Thyroid gland (tissue), 4 donors: ENCODE data around the gene LIMS4. TPM values are rescaled to one million over a fixed set of nuclear protein-coding genes. Genes with fewer than 3 reads are reported as not detected.
"Not testable (repeated sequence)": the region's sequence is repeated elsewhere in the genome, so short reads cannot be mapped to it uniquely, and the experiment has no call there.

Experiments
- DNase-seq, 2 donors: peaks; one replicate each; pipeline ENCODE4 v3.0.0-alpha.2; 2019
- H3K27ac ChIP-seq, 3 donors: fragments of 200-600 bp; sonication (generic); 1 replicate in 2 of 3; 2 replicates in 1 of 3; pipeline ENCODE4 v1.5.1; 2016 to 2019; ENCODE audit warnings: mild to moderate bottlenecking in 1 of 3, moderate library complexity in 1 of 3
- H3K27me3 ChIP-seq: fragments of 200-600 bp; sonication (generic); one replicate; pipeline ENCODE4 v1.5.1; 2019
- H3K36me3 ChIP-seq, 2 donors: fragments of 200-600 bp; sonication (generic); one replicate each; pipeline ENCODE4 v1.5.1; 2016 to 2019
- H3K4me1 ChIP-seq, 2 donors: fragments of 200-600 bp; sonication (generic); one replicate each; pipeline ENCODE4 v1.5.1; 2017 to 2019
- H3K4me3 ChIP-seq, 3 donors: fragments of 200-600 bp; sonication (generic); replicated peaks in 1 of 3; 1 replicate in 2 of 3; 2 replicates in 1 of 3; pipeline ENCODE4 v1.5.1; 2016; ENCODE audit warnings: mild to moderate bottlenecking in 1 of 3
- H3K9me3 ChIP-seq: fragments of 200-600 bp; sonication (generic); one replicate; pipeline ENCODE4 v1.5.1; 2017
- WGBS, 2 donors: methylation state at CpG; one replicate each; pipeline ENCODE4 v1.1.5; 2017; 5-methylcytosine and 5-hydroxymethylcytosine counted together
- intact Hi-C: fragments of 100-400 bp; cut with DNase I; formaldehyde crosslinking; loops from one replicate; pipeline ENCODE4 v1.15.1; 2023
- total RNA-seq, 4 donors: library from RNA; depleted of rRNA; stranded (reverse); fragments of >200 nt; gene quantifications; one replicate each; pipeline ENCODE4 v1.2.3, GENCODE V29; 2016

Gene LIMS4, protein sequence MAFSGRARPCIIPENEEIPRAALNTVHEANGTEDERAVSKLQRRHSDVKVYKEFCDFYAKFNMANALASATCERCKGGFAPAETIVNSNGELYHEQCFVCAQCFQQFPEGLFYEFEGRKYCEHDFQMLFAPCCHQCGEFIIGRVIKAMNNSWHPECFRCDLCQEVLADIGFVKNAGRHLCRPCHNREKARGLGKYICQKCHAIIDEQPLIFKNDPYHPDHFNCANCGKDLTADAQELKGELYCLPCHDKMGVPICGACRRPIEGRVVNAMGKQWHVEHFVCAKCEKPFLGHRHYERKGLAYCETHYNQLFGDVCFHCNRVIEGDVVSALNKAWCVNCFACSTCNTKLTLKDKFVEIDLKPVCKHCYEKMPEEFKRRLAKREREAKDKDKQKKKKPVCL
- 10 to 100 TPM in 1 of 4 donors, 1 to 10 TPM in 2, not detected in 1; 4.0 to 17.3 (median 6.0) TPM for total RNA-seq

DNA sequence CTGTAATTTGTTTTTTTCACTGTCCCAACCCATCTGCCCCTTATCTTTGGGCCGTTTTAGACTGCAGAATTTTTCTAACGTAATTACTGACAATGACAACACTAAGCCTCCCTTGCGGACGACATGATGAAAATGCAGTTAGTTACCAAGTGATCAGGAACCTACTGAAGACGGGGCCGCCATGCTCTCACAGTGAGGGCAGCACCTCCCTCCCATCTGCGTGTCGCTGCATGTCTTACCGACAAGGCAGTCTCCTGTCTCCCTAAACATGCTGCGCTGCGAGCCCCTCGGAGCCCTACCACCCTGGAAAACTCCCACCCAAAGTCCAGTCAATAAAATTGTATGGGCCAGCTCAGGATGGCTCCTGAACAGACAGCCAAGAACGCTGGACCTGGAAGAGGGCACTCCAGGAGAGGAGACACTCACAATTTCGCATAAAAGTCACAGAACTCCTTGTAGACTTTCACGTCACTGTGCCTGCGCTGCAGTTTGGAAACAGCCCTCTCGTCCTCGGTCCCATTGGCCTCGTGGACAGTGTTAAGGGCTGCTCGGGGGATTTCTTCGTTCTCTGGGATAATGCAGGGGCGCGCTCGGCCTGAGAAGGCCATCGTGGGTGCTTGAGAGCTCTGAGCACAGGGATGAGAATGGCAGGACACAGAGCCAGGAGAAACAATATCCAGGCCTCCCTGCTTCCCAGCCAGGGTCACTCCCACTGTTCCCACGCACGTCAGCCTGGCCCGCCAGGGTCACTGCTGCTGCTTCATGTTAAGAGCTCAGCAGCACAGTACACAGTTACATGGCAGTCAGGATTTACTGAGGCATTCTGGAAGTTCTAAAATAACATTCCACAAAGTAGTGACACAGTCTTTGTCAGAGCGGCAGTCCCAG, at the start of gene LIMS4:
TSS of gene LIMS4 (minus strand) at position 646 of the 888 bp plus-strand sequence. CDS start at position 608, 38 bp downstream.
- H3K27ac ChIP-seq, DNase-seq, H3K9me3 ChIP-seq, intact Hi-C loops, H3K27me3 ChIP-seq, H3K4me3 ChIP-seq, H3K36me3 ChIP-seq, H3K4me1 ChIP-seq: not testable (repeated sequence)
- WGBS, 2 donors: no CpG with 5 or more reads among the region's 29 CpGs

DNA sequence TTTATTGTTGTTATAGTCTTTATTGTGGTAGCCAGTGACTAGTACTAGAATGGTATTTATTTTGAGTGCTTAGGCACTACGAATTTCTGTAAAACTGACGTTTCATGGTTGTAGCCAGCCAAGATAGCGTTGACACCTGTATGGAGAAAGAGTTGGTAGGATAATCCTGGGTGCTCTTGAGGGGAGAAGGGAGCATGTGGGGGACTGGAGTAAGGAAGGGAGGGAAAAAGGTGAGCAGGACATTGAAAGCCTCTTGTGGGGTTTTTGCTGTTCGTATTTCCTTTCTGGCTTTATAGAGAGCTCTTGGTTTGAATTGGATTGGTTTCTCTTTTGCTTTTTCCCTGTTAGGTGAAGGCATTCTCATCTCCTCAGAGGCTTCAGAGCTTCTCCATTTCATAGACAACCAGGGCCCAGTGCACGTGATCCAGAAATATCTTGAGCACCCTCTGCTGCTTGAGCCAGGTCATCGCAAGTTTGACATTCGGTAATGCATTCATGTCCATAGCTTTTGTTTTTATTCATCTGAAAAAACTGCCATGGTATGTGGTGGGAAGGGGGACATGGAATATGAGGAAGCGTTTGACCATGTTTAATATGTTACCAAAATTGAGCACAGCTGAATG, 27.2 kb upstream of the LIMS4 start:
- WGBS, 2 donors: no CpG with 5 or more reads among the region's 8 CpGs

GRCh38 chr2:110496027-110496426, 23.4 kb upstream of the LIMS4 start:
- H3K4me1 ChIP-seq, intact Hi-C loops, H3K9me3 ChIP-seq, H3K36me3 ChIP-seq, H3K27ac ChIP-seq, DNase-seq, H3K27me3 ChIP-seq, H3K4me3 ChIP-seq: not testable (repeated sequence)
- WGBS, 2 donors: no CpG with 5 or more reads among the region's 6 CpGs

More for the DNA sequence above, 27.2 kb upstream of the LIMS4 start:
- H3K4me3 ChIP-seq, H3K4me1 ChIP-seq, intact Hi-C loops, H3K27me3 ChIP-seq, H3K36me3 ChIP-seq, H3K9me3 ChIP-seq, H3K27ac ChIP-seq, DNase-seq: not testable (repeated sequence)

DNA sequence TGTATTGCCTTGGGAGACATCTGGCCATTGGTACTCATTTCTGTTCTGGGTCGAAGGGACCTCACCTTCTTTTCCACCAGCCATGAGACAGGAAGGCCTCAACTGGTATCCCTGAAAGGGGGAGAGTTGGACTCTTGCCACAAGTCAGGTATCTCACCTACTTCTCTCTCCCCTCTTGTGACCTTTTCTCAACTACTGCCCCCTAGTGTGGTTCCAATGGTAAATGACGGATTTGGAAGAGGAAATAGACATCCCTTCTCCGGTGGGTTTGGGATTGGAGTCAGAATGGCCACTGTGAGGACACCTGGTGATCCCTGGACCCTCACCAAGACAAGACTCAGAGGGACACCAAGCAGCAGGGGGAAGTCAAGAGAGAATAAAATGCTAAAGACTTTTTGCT, 21.9 kb upstream of the LIMS4 start:
- intact Hi-C loops, H3K27ac ChIP-seq, H3K9me3 ChIP-seq, H3K36me3 ChIP-seq, H3K27me3 ChIP-seq, DNase-seq, H3K4me1 ChIP-seq, H3K4me3 ChIP-seq: not testable (repeated sequence)
- WGBS, 2 donors: no CpG with 5 or more reads among the region's 3 CpGs

DNA sequence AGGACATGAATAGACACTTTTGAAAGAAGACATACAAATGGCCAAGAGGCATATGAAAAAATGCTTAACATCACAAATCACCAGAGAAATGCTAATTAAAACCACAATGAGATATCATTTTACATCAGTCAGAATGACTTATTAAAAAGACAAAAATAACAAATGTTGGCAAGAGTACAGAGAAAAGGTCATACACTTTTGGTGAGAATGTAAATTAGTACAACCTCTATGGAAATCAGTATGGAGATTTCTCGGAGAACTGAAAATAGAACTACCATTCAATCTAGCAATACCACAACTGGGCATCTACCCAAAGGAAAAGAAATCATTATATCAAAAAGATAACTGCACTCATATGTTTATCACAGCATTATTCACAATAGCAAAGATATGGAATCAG, 16.4 kb upstream of the LIMS4 start:
- H3K36me3 ChIP-seq, H3K27me3 ChIP-seq, H3K4me3 ChIP-seq, DNase-seq, H3K9me3 ChIP-seq, intact Hi-C loops, H3K27ac ChIP-seq, H3K4me1 ChIP-seq: not testable (repeated sequence)
- no CpG with 5 or more reads among the region's 1 CpG for WGBS, 2 donors

- H3K36me3 ChIP-seq, H3K4me1 ChIP-seq, intact Hi-C loops, H3K27me3 ChIP-seq, H3K9me3 ChIP-seq, H3K27ac ChIP-seq, DNase-seq, H3K4me3 ChIP-seq: not testable (repeated sequence)
- WGBS, 2 donors: no CpG with 5 or more reads among the region's 4 CpGs
These were observed 10.1 kb upstream of the LIMS4 start for GRCh38 chr2:110482697-110483096.

GRCh38 chr2:110481200-110481599, 8.6 kb upstream of the LIMS4 start:
- intact Hi-C loops: not testable (repeated sequence)

GRCh38 chr2:110480084-110480483, 7.5 kb upstream of the LIMS4 start:
- H3K27me3 ChIP-seq, H3K9me3 ChIP-seq, H3K36me3 ChIP-seq, DNase-seq, H3K27ac ChIP-seq, H3K4me1 ChIP-seq, H3K4me3 ChIP-seq, intact Hi-C loops: not testable (repeated sequence)
- WGBS, 2 donors: no CpG with 5 or more reads among the region's 4 CpGs

More at GRCh38 chr2:110481200-110481599, 8.6 kb upstream of the LIMS4 start:
- H3K27ac ChIP-seq, H3K36me3 ChIP-seq, H3K4me3 ChIP-seq, H3K9me3 ChIP-seq, DNase-seq, H3K27me3 ChIP-seq, H3K4me1 ChIP-seq: not testable (repeated sequence)
- no CpG with 5 or more reads among the region's 3 CpGs for WGBS, 2 donors

- DNase-seq, H3K27ac ChIP-seq, H3K36me3 ChIP-seq, H3K9me3 ChIP-seq, H3K4me3 ChIP-seq, H3K27me3 ChIP-seq, intact Hi-C loops, H3K4me1 ChIP-seq: not testable (repeated sequence)
- WGBS, 2 donors: no CpG with 5 or more reads among the region's 7 CpGs
These were observed 4.8 kb upstream of the LIMS4 start for GRCh38 chr2:110477370-110477769.

GRCh38 chr2:110476952-110477351, 4.3 kb upstream of the LIMS4 start:
- WGBS, 2 donors: no CpG with 5 or more reads among the region's 6 CpGs
- DNase-seq, H3K36me3 ChIP-seq, H3K4me1 ChIP-seq, H3K4me3 ChIP-seq, H3K27me3 ChIP-seq, intact Hi-C loops, H3K27ac ChIP-seq, H3K9me3 ChIP-seq: not testable (repeated sequence)

DNA sequence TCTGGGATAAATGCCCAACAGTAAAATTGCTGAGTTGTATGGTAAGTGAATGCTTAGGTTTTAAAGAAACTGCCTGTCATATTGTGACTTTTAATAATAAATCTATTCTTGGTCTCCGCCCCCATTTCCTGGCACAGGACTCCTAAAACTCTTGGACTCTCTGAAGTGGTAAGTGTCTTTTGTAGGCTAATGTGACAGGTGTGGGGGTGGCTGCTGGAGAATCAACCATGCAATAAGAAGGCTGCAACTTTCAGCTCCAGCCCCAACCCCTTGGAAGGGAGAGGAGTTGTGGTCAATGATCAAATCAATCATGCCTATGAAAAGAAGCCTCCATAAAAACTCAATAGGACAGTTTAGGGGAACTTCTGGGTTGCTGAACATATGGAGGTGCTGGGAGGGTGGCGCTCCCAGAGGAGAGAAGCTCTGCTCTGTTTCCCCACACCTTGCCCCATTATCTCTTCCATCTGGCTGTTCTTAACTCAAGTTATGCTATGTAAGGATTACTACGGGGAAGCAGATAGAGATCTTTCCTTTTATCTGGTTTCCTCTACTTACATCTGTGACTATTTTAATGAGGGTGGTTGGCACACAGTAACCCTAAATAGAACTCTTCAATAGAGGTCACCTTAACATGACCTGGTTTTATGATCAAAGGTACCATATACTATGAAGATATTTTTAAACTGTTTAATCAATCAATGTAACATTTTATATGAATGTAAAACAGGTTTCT, 3.2 kb upstream of the LIMS4 start:
- H3K4me3 ChIP-seq, H3K9me3 ChIP-seq, H3K27ac ChIP-seq, H3K27me3 ChIP-seq, H3K36me3 ChIP-seq, DNase-seq, H3K4me1 ChIP-seq, intact Hi-C loops: not testable (repeated sequence)
- WGBS, 2 donors: no CpG with 5 or more reads among the region's 3 CpGs

- H3K27ac ChIP-seq, H3K36me3 ChIP-seq, DNase-seq, H3K4me1 ChIP-seq, H3K9me3 ChIP-seq, H3K27me3 ChIP-seq, H3K4me3 ChIP-seq, intact Hi-C loops: not testable (repeated sequence)
- no CpG with 5 or more reads among the region's 4 CpGs for WGBS, 2 donors
These were observed 2.3 kb upstream of the LIMS4 start for GRCh38 chr2:110474898-110475297.
